OCI-LY1 (cell line): ENCODE data around the gene SNX18.

Experiments used
- H2AFZ ChIP-seq: fragments of 200-600 bp; sonication (generic), shearing (Covaris generic); 2 replicates; pipeline ENCODE4 v1.6.0; 2014; ENCODE audit warnings: antibody characterized with exemption, mild to moderate bottlenecking, low read length
- H3F3A ChIP-seq: fragments of 200-600 bp; sonication (generic), shearing (Covaris generic); 2 replicates; pipeline ENCODE4 v1.6.0; 2014; ENCODE audit warnings: mild to moderate bottlenecking, antibody characterized with exemption, low read length, moderate library complexity; ENCODE audit not compliant: insufficient read depth
- H3K27ac ChIP-seq: fragments of 200-600 bp; sonication (generic); 2 replicates; pipeline ENCODE4 v1.5.1; 2014; ENCODE audit warnings: low read length, mixed run types, mild to moderate bottlenecking, low read depth; ENCODE audit not compliant: poor library complexity, severe bottlenecking
- H3K27me3 ChIP-seq: fragments of 200-600 bp; sonication (generic); 2 replicates; pipeline ENCODE4 v1.6.0; 2014; ENCODE audit warnings: antibody characterized with exemption, mild to moderate bottlenecking, low read length, moderate library complexity; ENCODE audit not compliant: insufficient read depth
- H3K36me3 ChIP-seq: fragments of 200-600 bp; sonication (generic); 2 replicates; pipeline ENCODE4 v1.6.1; 2014; ENCODE audit warnings: mild to moderate bottlenecking, antibody characterized with exemption, low read length, moderate library complexity, mixed read lengths; ENCODE audit not compliant: insufficient read depth
- H3K4me1 ChIP-seq: fragments of 200-600 bp; sonication (generic); 2 replicates; pipeline ENCODE4 v1.5.1; 2014; ENCODE audit warnings: mild to moderate bottlenecking, low read length, moderate library complexity; ENCODE audit not compliant: insufficient read depth, severe bottlenecking
- H3K4me2 ChIP-seq: fragments of 200-600 bp; sonication (generic), shearing (Covaris generic); 2 replicates; pipeline ENCODE4 v1.6.1; 2014; ENCODE audit warnings: low read length
- H3K4me3 ChIP-seq: fragments of 200-600 bp; sonication (generic); 2 replicates; pipeline ENCODE4 v1.5.1; 2014; ENCODE audit warnings: low read length, low read depth, mild to moderate bottlenecking, mixed read lengths; ENCODE audit not compliant: poor library complexity, severe bottlenecking
- H3K79me2 ChIP-seq: fragments of 200-600 bp; shearing (Covaris generic); 2 replicates; pipeline ENCODE4 v1.6.1; 2016; ENCODE audit warnings: mixed run types, low read length, mixed read lengths; ENCODE audit not compliant: insufficient read depth
- H3K9ac ChIP-seq: fragments of 200-600 bp; sonication (generic), shearing (Covaris generic); 2 replicates; pipeline ENCODE4 v1.6.1; 2014; ENCODE audit warnings: mild to moderate bottlenecking, low read length, mixed read lengths
- H3K9me2 ChIP-seq: fragments of 200-600 bp; sonication (generic), shearing (Covaris generic); 2 replicates; pipeline ENCODE4 v1.6.1; 2014; ENCODE audit warnings: low read depth, mild to moderate bottlenecking, low read length, mixed read lengths
- H3K9me3 ChIP-seq: fragments of 200-600 bp; shearing (Covaris generic); 2 replicates; pipeline ENCODE4 v1.6.1; 2014; ENCODE audit warnings: low read length, mixed read lengths
- H4K20me1 ChIP-seq: fragments of 200-600 bp; sonication (generic), shearing (Covaris generic); 2 replicates; pipeline ENCODE4 v1.6.0; 2016; ENCODE audit warnings: mild to moderate bottlenecking, low read length; ENCODE audit not compliant: insufficient read depth
- CTCF ChIP-seq: fragments of 200-600 bp; sonication (generic), shearing (Covaris generic); IDR thresholded peaks from 2 replicates; pipeline ENCODE4 v1.5.1; 2017; ENCODE audit warnings: mild to moderate bottlenecking, antibody characterized with exemption, low read length, moderate library complexity, mixed read lengths
- EZH2 ChIP-seq: fragments of 200-600 bp; sonication (generic), shearing (Covaris generic); IDR thresholded peaks from 2 replicates; pipeline ENCODE4 v1.8.0; 2017; ENCODE audit warnings: borderline replicate concordance, mixed run types, mild to moderate bottlenecking, antibody characterized with exemption, low read length, moderate library complexity, mixed read lengths

Gene SNX18

DNA sequence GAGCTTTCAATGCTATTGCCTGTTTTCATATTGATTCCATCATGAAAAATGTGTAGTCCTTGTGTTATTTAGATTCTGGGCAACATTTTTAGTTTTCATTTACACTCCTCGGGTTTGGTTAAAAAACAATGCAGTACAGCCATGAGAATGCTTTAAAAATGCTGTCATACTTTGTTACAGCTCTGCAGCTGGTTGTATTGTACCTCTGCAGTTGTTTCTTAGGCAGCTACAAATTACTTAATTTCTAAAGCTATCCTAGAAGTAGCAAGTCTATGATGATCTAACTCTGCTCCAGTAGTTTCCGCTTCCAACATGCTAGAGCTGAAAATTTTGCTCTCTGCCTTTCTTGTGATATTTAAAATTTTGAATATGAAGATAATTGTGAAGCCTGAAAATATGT is 20.2 kb downstream of the SNX18 start:
- peak overlapping the region; percentile 75 for H3K4me2 ChIP-seq
- peaks cover 58% of the 10 kb centered on the region for H3K4me1 ChIP-seq
- H3K9ac ChIP-seq = peak overlapping the region; percentile 62
- peak overlapping the region; percentile 84 for H3K27ac ChIP-seq
- no peaks in the 10 kb centered on the region for H3K9me2 ChIP-seq
- H3K79me2 ChIP-seq = 0 out of 2 replicates have a peak, but pooled peaks cover 5% of the 10 kb centered on the region
- no peaks in the 10 kb centered on the region for H3K27me3 ChIP-seq
- H2AFZ ChIP-seq = no peak overlapping the region
- no peaks in the 10 kb centered on the region for H3K9me3 ChIP-seq
- H4K20me1 ChIP-seq = no peaks in the 10 kb centered on the region
- H3K4me3 ChIP-seq = peak overlapping the region; percentile 55
- H3K36me3 ChIP-seq = no peaks in the 10 kb centered on the region
- TF ChIP-seq EZH2 (no peak), CTCF (no peak)
- no peaks in the 10 kb centered on the region for H3F3A ChIP-seq

DNA sequence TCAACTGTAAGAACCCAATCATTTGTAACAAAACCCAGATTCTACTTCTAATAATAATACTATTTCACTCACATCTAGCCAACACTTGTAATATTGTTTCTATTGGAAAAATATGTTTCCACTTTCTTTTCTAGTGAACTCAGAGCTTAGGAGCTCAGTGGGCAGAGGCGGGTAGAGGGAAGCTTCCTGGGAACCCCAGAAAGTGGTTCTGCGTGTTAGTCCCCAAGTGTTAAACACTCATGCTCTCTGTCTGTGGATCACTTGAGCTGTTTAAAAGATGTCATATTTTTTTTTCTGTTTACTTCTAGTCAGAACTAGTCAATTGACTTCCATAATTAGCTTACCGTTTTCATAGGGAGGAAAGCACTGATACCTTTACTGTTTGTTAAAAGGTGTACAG is 20.6 kb downstream of the SNX18 start:
- Histone ChIP-seq H3K9ac (peak overlapping the region; percentile 62), H3K4me2 (peak overlapping the region; percentile 75), H3K9me3 (no peaks in the 10 kb centered on the region), H3K79me2 (0 out of 2 replicates have a peak, but pooled peaks cover 4% of the 10 kb centered on the region), H3K27me3 (no peaks in the 10 kb centered on the region), H3K9me2 (no peaks in the 10 kb centered on the region), H3K4me3 (peak overlapping the region; percentile 55), H2AFZ (no peak overlapping the region), H3F3A (no peaks in the 10 kb centered on the region), H3K4me1 (peaks cover 54% of the 10 kb centered on the region), H3K36me3 (no peaks in the 10 kb centered on the region), H4K20me1 (no peaks in the 10 kb centered on the region), H3K27ac (peak overlapping the region; percentile 84)
- TF ChIP-seq EZH2 (no peak), CTCF (no peak)

GRCh38 chr5:54539001-54539400 is 21.4 kb downstream of the SNX18 start:
- Histone ChIP-seq H3K9me2 (no peaks in the 10 kb centered on the region), H3K4me3 (no peak overlapping the region), H3K36me3 (no peaks in the 10 kb centered on the region), H2AFZ (no peak overlapping the region), H3F3A (no peaks in the 10 kb centered on the region), H3K27me3 (no peaks in the 10 kb centered on the region), H3K9me3 (no peaks in the 10 kb centered on the region), H3K79me2 (0 out of 2 replicates have a peak, but pooled peaks cover 4% of the 10 kb centered on the region), H4K20me1 (no peaks in the 10 kb centered on the region), H3K4me1 (peaks cover 45% of the 10 kb centered on the region), H3K4me2 (no peak overlapping the region), H3K27ac (no peak overlapping the region), H3K9ac (no peak overlapping the region)
- TF ChIP-seq CTCF (no peak), EZH2 (no peak)
